ENCODE measurements around the gene MAPK8IP1.

GRCh38 chr11:45907911-45908370, 22.5 kb downstream of the MAPK8IP1 start:
- TF ChIP-seq CTCF (IDR thresholded peaks at IDR 0.05), result no peak
- TF ChIP-seq POLR2A (IDR thresholded peaks at IDR 0.05), result no peak

Measured in adrenal gland (tissue), 5 donors.